IPS DF 19.7 (cell line): ENCODE results near the gene GIMAP2.

ENCODE experiments used
- DNase-seq: peaks from one replicate; pipeline ENCODE4 v3.0.0-alpha.2; 2013; ENCODE audit warnings: low read depth, low spot score

GIMAP2 gene

DNA sequence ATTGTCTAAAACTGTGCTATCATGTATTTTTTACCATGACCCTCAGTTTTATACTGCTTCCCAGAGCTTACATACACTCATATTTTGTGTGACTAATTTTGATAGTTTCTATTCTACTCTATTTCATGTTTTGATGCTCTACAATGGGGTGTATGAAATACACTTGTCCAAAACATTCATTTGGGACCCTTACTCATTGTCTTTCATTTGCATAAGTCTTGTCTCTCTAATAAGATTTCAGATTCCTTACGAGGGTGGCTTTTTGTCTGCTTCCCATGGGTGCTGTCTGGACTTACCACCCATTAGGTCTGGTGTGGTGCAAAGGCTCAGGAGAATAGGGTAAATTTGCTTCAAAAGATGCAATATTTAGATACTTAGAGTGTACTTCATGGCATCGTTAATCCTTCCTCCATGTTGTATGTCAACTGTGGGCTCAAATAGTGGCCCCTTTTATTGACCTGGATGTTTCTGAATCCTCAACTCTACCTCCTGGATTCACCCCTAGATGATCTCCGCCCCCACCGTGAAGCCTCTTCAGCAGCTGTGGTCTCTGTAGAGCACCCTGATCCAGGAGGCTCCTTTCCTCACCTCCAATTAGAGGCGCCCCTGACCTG lies 48.1 kb downstream of the GIMAP2 start:
- DNase-seq: no peak

DNA sequence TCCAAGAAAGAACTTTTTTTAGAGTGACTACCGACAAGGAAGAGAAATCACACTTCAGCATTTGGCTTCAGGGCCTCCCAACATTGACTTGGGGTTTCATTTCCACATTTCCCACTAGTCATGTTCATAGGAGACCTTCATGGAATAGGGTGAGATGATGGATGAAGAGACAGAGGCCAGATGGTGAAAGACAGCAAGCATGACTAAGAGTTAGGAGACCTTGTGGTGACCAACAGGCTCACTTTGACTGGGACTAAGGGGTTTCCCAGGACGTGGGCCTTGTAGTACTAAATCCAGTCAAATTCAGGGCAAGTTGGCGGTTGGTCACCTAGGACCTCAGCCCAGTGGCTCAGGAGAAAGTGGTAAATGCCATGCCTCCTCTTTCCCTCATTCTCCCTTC lies 48.7 kb downstream of the GIMAP2 start:
- DNase-seq: no peak

DNA sequence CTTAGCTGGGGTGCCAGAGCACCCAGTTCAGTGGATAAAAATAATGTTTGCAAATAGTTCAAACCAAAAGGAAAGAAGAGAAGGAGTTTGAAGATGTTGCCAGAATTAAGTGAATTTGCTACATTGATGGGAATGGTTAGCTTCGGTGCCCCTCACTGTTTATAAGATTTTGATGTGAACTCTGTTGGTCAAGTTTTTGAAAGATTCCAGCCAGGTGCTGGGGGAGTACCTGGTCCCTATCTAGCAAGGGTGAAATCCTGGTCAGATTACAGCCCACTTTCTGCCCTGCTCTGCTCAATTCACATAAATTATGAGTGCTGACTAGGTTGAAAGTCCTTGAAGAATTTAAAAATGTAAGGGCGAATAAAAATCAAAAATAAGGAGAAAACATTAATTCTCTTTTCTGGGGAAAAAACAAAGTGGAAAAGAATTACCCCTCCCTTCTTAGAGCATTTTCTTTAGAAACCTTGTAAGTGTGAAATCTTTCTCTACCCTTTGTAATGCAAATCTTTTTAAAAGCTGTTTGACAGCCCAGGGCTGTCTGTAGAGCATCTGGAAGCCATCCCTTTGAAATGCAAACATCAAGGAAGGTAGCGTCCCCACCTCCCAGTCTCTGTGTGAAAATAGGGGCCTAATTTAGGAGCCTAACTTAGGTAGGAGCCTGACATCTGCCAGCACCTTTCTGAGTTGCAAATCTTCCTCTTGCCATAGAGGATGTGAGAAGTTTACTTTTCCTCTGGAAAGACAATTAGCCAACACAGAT lies 50.3 kb downstream of the GIMAP2 start:
- peak; percentile 85 for DNase-seq

DNA sequence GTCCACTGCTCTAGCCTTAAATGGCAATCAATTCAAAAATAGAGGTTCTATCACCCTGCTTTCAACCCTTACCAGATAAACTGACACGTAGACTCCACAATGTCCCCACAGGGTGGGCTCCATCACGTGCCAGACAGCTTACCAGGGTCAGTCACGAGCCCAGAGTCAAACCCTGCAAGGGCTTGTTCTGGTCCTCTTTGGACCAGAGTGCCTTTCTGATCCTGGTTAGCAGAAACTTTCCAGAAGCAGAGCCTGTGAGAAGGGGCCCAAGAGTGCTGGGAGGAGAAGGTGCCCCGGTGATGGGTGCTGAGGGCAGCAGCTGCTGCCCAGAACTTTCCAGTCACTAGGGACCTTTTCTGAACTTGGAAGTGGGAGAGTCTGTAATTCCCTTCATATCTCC lies 51.4 kb downstream of the GIMAP2 start:
- no peak for DNase-seq

DNA sequence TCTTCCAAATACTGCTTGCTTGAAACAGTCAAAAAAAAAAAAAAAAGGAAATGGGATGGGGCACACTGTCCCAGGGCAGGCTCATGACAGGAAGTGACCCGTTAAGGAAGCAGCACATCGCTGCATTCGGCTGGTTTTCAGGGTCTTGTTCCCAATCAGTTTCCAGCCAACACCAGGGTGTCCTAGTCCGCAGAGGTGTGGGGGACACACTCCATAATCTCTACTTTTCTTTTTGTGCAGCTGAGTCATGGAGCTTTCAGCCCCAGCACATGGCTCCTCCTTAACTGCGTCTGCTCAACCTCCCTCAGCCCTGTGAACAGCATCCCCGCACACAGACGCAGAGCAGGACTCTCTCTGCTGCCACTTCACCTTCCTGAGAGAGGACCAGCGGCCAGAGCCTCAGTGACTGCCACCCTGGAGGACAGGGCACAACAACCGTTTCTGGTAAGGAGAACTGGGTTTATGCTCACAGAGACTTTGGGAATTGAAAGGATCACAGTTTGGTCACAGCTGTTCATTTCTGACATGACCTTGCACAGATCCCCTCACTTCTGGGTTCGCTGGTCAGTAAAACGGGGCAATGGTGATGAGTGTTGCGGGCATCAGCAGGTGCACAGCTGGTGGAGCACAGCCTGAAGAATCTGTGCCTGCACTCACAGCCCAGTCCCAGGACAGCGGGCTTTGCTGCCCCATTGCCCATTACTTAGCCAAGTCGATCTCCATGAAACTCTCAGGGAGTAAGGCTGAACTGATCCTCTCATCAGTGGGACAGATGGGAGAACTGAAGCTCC lies 52.0 kb downstream of the GIMAP2 start, which contains the start of gene GIMAP5:
Gene GIMAP5, plus strand, starts transcription at position 154 of the 791 bp plus-strand sequence. CDS start 3,467 bp downstream, outside the sequence.
- no peak for DNase-seq

DNA sequence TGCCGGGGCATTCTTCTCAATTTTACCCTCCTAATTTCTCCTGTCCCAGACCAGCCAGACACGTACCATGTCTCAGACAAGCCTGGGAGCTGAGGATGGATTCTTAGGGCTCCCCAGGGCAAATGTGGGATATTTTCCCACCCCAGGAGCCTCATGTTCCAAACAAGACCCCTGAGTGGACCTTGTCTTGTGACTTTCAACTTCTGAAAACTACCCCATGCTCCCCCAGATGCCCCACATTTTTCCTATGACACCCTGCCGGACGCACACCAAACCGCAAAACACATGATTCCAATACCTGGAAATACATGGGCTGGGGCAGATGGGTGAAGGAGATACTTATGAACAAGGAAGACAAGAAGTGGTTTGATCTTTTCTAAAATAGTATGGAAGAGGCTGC lies 52.6 kb downstream of the GIMAP2 start:
- no peak for DNase-seq

DNA sequence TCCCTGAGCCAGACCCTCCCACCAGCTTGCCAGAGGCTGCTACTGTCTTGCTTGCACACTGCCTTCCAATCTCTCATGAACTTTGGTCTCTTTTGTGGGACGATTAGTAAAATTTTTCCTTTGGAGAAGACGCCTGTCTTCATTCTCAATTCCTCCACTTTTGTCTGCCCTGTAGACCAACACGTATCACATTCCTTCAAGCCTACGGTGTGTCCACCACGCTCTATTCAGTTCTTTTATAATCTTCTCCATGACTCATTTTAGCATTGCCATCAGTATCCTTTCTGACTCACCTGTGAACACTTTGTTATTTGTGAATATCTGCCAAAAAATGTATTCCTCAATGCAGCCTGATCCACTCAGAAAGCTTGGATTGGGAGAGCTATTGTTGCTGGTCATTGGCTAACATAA lies 53.1 kb downstream of the GIMAP2 start:
- no peak for DNase-seq

DNA sequence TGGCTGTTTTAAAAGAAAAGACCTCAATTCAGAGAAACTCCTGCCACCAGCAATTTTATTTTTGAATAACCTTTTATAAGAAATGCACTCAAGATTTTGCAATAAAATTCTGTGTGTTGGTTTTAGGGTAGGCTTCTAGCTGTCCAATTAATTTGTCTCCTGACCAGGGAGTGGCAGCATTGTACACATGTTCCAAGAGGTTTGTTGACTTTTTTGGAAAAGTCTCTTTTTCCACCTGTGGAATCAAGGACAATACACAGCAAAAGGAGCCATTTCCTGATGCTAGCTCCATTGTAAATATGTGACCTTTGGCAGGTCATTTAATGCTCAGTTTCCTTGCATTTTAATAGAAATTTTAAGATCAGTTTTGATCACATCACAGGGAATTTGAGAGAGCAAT lies 53.5 kb downstream of the GIMAP2 start:
- DNase-seq: no peak

DNA sequence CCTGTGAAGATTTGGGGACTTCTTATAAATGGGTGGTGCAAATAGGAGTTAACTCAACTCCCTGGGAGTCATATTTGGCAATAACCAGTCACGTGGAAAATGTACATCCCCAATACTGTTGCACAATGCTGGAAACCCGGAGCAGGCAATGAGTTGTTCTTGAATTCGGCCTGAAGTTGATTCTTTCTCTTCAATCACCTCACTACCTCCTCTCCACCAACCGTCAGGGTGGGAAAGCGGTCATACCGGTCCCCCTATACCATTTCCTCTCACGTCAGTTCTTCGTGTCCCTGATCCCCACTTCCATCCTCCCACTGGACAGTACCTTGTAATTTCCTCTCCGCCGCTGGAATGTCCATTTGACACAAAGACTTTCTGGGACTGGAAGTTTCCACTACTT lies 54.5 kb downstream of the GIMAP2 start:
- no peak for DNase-seq

DNA sequence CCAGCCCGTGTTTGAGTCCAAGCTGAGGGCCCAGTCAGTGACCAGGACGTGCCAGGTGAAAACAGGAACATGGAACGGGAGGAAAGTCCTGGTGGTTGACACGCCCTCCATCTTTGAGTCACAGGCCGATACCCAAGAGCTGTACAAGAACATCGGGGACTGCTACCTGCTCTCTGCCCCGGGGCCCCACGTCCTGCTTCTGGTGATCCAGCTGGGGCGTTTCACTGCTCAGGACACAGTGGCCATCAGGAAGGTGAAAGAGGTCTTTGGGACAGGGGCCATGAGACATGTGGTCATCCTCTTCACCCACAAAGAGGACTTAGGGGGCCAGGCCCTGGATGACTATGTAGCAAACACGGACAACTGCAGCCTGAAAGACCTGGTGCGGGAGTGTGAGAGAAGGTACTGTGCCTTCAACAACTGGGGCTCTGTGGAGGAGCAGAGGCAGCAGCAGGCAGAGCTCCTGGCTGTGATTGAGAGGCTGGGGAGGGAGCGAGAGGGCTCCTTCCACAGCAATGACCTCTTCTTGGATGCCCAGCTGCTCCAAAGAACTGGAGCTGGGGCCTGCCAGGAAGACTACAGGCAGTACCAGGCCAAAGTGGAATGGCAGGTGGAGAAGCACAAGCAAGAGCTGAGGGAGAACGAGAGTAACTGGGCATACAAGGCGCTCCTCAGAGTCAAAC lies 56.9 kb downstream of the GIMAP2 start:
- no peak for DNase-seq
